Right lobe of liver (tissue), 4 donors: ENCODE results near the gene GPC6.

Source experiments
- CTCF ChIP-seq, 4 donors: fragments of 200-600 bp in 3 of 4; fragments of 450-650 bp in 1 of 4; IDR thresholded peaks; one replicate each; pipeline versions ENCODE4 v1.5.1 to v1.8.0; 2016 to 2022; ENCODE audit warnings: antibody characterized with exemption in 4 of 4, mild to moderate bottlenecking in 2 of 4
- POLR2A ChIP-seq: fragments of 450-650 bp; IDR thresholded peaks from one replicate; pipeline ENCODE4 v1.6.1; 2017; ENCODE audit warnings: antibody characterized with exemption, mild to moderate bottlenecking
- donor health status: DM: no; HTN: no; CAD: no.
- donor health status: DM: no; HTN: no; CAD: no.
- donor health status: DM: no; HTN: yes; CAD: no.

GRCh38 chr13:93778548-93778947 is 551.9 kb downstream of the GPC6 start:
- TF ChIP-seq CTCF (IDR thresholded peaks at IDR 0.05) (no peak), POLR2A (no peak)
